ENCODE measurements around the gene UBAC1. TPM values are rescaled to one million over a fixed set of nuclear protein-coding genes. Genes with fewer than 3 reads are reported as not detected.

UBAC1 gene
- total and polyA plus RNA-seq, 10 of the 15 experiments (the other 5 are each of a cell fraction or from before 2014, with no cell fraction given): 16.7 to 54.6 (median 38.5) TPM

- CTCF ChIA-PET: no interaction called here
Measured at GRCh38 chr9:135891027-135891631, 70.0 kb downstream of the UBAC1 start.

More at GRCh38 chr9:135891027-135891631, 70.0 kb downstream of the UBAC1 start:
- BruUV-seq (replicated peaks): no TSS peak
- ChIA-PET SMC1A (ENCODE audit: uncharacterized antibody, unreplicated experiment) (no interaction called here), POLR2A (no interaction called here), RAD21 (ENCODE audit: unreplicated experiment) (no interaction called here)
- H4K20me1 ChIP-seq (ENCODE audit: control insufficient read depth, insufficient read depth): no peaks in the 10 kb centered on the region; the same call in 1 of the 2 replicates
- in situ Hi-C loops (cut with MboI) (no loop called here), intact Hi-C loops (cut with micrococcal nuclease; ENCODE audit: unreplicated experiment) (no loop called here)
- no peak for ATAC-seq
- H3K4me2 ChIP-seq (ENCODE audit: control insufficient read depth, insufficient read depth): no peak overlapping the region
- no peak overlapping the region for H3K27ac ChIP-seq (ENCODE audit: control insufficient read depth, insufficient read depth)
- no peak for TF ChIP-seq TCF7 (IDR thresholded peaks at IDR 0.05; ENCODE audit: borderline replicate concordance)
- no peak for TF ChIP-seq SPI1 (IDR thresholded peaks at IDR 0.05; ENCODE audit: borderline replicate concordance, insufficient read depth, low read depth, low read length)
- TF ChIP-seq FOXK2 (IDR thresholded peaks at IDR 0.05): no peak
- no peak for TF ChIP-seq ZNF217 (IDR thresholded peaks at IDR 0.05)
- no peak for TF ChIP-seq REST (IDR thresholded peaks at IDR 0.05; ENCODE audit: low read depth, low read length)
- TF ChIP-seq ASH2L (IDR thresholded peaks at IDR 0.05; ENCODE audit: borderline replicate concordance, low read depth): no peak
- TF ChIP-seq CHD1 (IDR thresholded peaks at IDR 0.05; ENCODE audit: low read depth, low read length): no peak
- TF ChIP-seq CEBPB (IDR thresholded peaks at IDR 0.05; ENCODE audit: borderline replicate concordance in 1 of 2, low read depth in 2 of 2, low read length in 2 of 2): no peak
- TF ChIP-seq HCFC1 (IDR thresholded peaks at IDR 0.05; ENCODE audit: low read length): no peak
- no peak for TF ChIP-seq CHD4 (IDR thresholded peaks at IDR 0.05)
- TF ChIP-seq SKIL (IDR thresholded peaks at IDR 0.05; ENCODE audit: low read depth, poor library complexity, severe bottlenecking): no peak
- TF ChIP-seq STAT3 (IDR thresholded peaks at IDR 0.05; ENCODE audit: low read depth, low read length): no peak
- TF ChIP-seq SMARCA5 (IDR thresholded peaks at IDR 0.05): no peak
- no peak for TF ChIP-seq ATF2 (IDR thresholded peaks at IDR 0.05; ENCODE audit: low read length)
- no peak for TF ChIP-seq BCL11A (IDR thresholded peaks at IDR 0.05; ENCODE audit: low read depth, low read length)
- TF ChIP-seq POU2F2 (IDR thresholded peaks at IDR 0.05; ENCODE audit: borderline replicate concordance, low read depth, low read length): no peak
- no peak for TF ChIP-seq RELA (IDR thresholded peaks at IDR 0.05; ENCODE audit: borderline replicate concordance, partially characterized antibody)
- peaks cover 20% of the 10 kb centered on the region for H3K4me1 ChIP-seq (ENCODE audit: control insufficient read depth, insufficient read depth, low read length)
- H3K79me2 ChIP-seq (ENCODE audit: control insufficient read depth, insufficient read depth, low read length): peaks cover 51% of the 10 kb centered on the region
- no peak for DNase-seq (ENCODE audit: low read depth, low spot score)
- H3K9ac ChIP-seq (ENCODE audit: control insufficient read depth, insufficient read depth, low read length): no peak overlapping the region
- H3K9me3 ChIP-seq (replicated peaks; ENCODE audit: control insufficient read depth, insufficient read depth, low read length): no peaks in the 10 kb centered on the region
- no peak overlapping the region for H3K4me3 ChIP-seq
- no peak for FAIRE-seq
- peaks cover 0 to 5% of the 10 kb centered on the region in 2 experiments; a peak in 2 of 4 replicates for H3K36me3 ChIP-seq (ENCODE audit: control insufficient read depth in 2 of 2, insufficient read depth in 2 of 2, low read length in 1 of 2)
- no peak overlapping the region for H2AFZ ChIP-seq (ENCODE audit: control insufficient read depth, low read depth, low read length)
- 78% methylated on average over 8 of the region's 8 CpGs for WGBS (ENCODE audit: insufficient coverage, insufficient replicate concordance, low lambda C conversion rate, missing lambda C conversion rate)
- H3K27me3 ChIP-seq (replicated peaks in 1 of 2; ENCODE audit: control insufficient read depth in 2 of 2, insufficient read depth in 2 of 2, low read length in 1 of 2): no peaks in the 10 kb centered on the region
